ENCODE measurements around the gene ZNF654.

GRCh38 chr3:88112289-88112688 is 53.2 kb downstream of the ZNF654 start:
- no peak for TF ChIP-seq EZH2 (IDR thresholded peaks at IDR 0.05; ENCODE audit: low read depth, unreplicated experiment)
- TF ChIP-seq, protein P1, sequence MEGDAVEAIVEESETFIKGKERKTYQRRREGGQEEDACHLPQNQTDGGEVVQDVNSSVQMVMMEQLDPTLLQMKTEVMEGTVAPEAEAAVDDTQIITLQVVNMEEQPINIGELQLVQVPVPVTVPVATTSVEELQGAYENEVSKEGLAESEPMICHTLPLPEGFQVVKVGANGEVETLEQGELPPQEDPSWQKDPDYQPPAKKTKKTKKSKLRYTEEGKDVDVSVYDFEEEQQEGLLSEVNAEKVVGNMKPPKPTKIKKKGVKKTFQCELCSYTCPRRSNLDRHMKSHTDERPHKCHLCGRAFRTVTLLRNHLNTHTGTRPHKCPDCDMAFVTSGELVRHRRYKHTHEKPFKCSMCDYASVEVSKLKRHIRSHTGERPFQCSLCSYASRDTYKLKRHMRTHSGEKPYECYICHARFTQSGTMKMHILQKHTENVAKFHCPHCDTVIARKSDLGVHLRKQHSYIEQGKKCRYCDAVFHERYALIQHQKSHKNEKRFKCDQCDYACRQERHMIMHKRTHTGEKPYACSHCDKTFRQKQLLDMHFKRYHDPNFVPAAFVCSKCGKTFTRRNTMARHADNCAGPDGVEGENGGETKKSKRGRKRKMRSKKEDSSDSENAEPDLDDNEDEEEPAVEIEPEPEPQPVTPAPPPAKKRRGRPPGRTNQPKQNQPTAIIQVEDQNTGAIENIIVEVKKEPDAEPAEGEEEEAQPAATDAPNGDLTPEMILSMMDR (conservative IDR thresholded peaks at IDR 0.05; ENCODE audit: low read depth in 2 of 2), result no peak
- no peak for TF ChIP-seq EZH2phosphoT487 (IDR thresholded peaks at IDR 0.05; ENCODE audit: unreplicated experiment)
- TF ChIP-seq POLR2AphosphoS5 (IDR thresholded peaks at IDR 0.05; ENCODE audit: low read depth), result no peak
- TF ChIP-seq NANOG (IDR thresholded peaks at IDR 0.05; ENCODE audit: borderline replicate concordance), result no peak
